ENCODE measurements around the gene PRRT3. TPM values are rescaled to one million over a fixed set of nuclear protein-coding genes. Genes with fewer than 3 reads are reported as not detected.
A peak's percentile ranks its signal among the peaks of the same experiment; 100 is the strongest.

The PRRT3 gene
- total and polyA plus RNA-seq, 2 experiments from 2014 or later, result 11.0 to 13.6 TPM

GRCh38 chr3:9946112-9947024, 5.8 kb downstream of the PRRT3 start:
- H3K9me3 ChIP-seq (ENCODE audit: low read depth), result no peaks in the 10 kb centered on the region
- H3K27ac ChIP-seq, result no peak overlapping the region
- H3K27me3 ChIP-seq, result no peaks in the 10 kb centered on the region
- H3K36me3 ChIP-seq, result no peaks in the 10 kb centered on the region
- no peaks in the 10 kb centered on the region for H3K4me1 ChIP-seq (ENCODE audit: low read depth)
- TF ChIP-seq CTCF (IDR thresholded peaks at IDR 0.05; ENCODE audit: low read depth, low read length), result peak; percentile 74
- DNase-seq (ENCODE audit: low read depth in 1 of 2, low spot score in 1 of 2), result peak; percentile 93 to 95
- H3K4me3 ChIP-seq, result peak overlapping the region; percentile 42

DNA sequence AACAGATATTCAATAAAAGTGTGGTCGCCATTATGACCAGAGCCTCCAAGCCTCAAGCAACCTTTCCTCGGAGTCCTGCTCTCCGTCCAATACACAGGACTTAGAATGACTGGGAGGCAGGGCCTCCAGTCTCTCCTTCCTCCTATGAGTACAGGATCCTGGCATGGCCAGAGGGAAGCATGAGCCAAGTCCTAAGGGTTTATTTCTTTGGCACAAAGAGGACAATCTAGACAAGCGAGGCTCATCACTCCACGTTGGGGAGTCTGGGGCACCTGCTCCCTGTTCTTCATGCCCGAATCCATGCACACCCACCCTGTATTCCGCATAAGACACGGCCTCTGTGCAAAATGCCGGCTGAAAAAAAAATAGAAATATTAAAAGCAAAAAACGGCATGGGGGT, 6.8 kb downstream of the PRRT3 start:
- TF ChIP-seq CTCF (IDR thresholded peaks at IDR 0.05; ENCODE audit: low read depth, low read length), result no peak
- no peaks in the 10 kb centered on the region for H3K27me3 ChIP-seq
- H3K9me3 ChIP-seq (ENCODE audit: low read depth), result no peaks in the 10 kb centered on the region
- no peak overlapping the region for H3K27ac ChIP-seq
- peaks cover 4% of the 10 kb centered on the region for H3K36me3 ChIP-seq
- no peak overlapping the region for H3K4me3 ChIP-seq
- no peak for DNase-seq (ENCODE audit: low read depth in 1 of 2, low spot score in 1 of 2)
- H3K4me1 ChIP-seq (ENCODE audit: low read depth), result no peaks in the 10 kb centered on the region

GRCh38 chr3:9944271-9944670, 7.9 kb downstream of the PRRT3 start:
- H3K27ac ChIP-seq, result no peak overlapping the region
- TF ChIP-seq CTCF (IDR thresholded peaks at IDR 0.05; ENCODE audit: low read depth, low read length), result no peak
- DNase-seq (ENCODE audit: low read depth in 1 of 2, low spot score in 1 of 2), result no peak
- H3K4me3 ChIP-seq, result no peak overlapping the region
- no peaks in the 10 kb centered on the region for H3K9me3 ChIP-seq (ENCODE audit: low read depth)
- peaks cover 4% of the 10 kb centered on the region for H3K36me3 ChIP-seq
- H3K4me1 ChIP-seq (ENCODE audit: low read depth), result no peaks in the 10 kb centered on the region
- no peaks in the 10 kb centered on the region for H3K27me3 ChIP-seq

GRCh38 chr3:9942934-9943690, 9.1 kb downstream of the PRRT3 start:
- no peak for DNase-seq (ENCODE audit: low read depth in 1 of 2, low spot score in 1 of 2)
- Histone ChIP-seq H3K27ac (no peak overlapping the region), H3K36me3 (peaks cover 4% of the 10 kb centered on the region), H3K9me3 (ENCODE audit: low read depth) (no peaks in the 10 kb centered on the region), H3K4me1 (ENCODE audit: low read depth) (no peaks in the 10 kb centered on the region), H3K27me3 (no peaks in the 10 kb centered on the region), H3K4me3 (no peak overlapping the region)
- no peak for TF ChIP-seq CTCF (IDR thresholded peaks at IDR 0.05; ENCODE audit: low read depth, low read length)

GRCh38 chr3:9942164-9942563, 10.0 kb downstream of the PRRT3 start:
- H3K27me3 ChIP-seq, result no peaks in the 10 kb centered on the region
- H3K36me3 ChIP-seq, result peaks cover 10% of the 10 kb centered on the region
- no peak for TF ChIP-seq CTCF (IDR thresholded peaks at IDR 0.05; ENCODE audit: low read depth, low read length)
- no peaks in the 10 kb centered on the region for H3K4me1 ChIP-seq (ENCODE audit: low read depth)
- no peak for DNase-seq (ENCODE audit: low read depth in 1 of 2, low spot score in 1 of 2)
- H3K27ac ChIP-seq, result no peak overlapping the region
- H3K4me3 ChIP-seq, result no peak overlapping the region
- no peaks in the 10 kb centered on the region for H3K9me3 ChIP-seq (ENCODE audit: low read depth)
